ENCODE data around the gene MRFAP1L1.

DNA sequence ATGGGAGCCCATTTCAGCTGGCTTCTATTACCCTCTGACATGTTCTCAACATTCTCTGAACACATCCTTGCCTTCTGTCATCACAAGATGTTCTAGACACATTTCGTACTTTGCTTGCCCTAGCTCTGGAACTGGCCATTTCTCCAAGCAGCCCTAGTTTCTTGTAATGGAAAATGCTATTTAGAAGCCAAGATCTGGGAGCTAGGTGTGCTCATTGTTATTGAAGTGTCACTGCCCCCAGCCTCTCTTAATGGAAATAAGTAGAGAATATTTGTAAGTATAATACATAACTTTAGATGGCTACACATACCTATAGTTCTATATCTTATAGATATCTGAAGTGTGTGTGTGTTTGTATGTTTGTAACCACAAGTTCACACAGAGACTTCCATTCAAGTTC, 6.9 kb downstream of the MRFAP1L1 start:
- TF ChIP-seq, protein P1, sequence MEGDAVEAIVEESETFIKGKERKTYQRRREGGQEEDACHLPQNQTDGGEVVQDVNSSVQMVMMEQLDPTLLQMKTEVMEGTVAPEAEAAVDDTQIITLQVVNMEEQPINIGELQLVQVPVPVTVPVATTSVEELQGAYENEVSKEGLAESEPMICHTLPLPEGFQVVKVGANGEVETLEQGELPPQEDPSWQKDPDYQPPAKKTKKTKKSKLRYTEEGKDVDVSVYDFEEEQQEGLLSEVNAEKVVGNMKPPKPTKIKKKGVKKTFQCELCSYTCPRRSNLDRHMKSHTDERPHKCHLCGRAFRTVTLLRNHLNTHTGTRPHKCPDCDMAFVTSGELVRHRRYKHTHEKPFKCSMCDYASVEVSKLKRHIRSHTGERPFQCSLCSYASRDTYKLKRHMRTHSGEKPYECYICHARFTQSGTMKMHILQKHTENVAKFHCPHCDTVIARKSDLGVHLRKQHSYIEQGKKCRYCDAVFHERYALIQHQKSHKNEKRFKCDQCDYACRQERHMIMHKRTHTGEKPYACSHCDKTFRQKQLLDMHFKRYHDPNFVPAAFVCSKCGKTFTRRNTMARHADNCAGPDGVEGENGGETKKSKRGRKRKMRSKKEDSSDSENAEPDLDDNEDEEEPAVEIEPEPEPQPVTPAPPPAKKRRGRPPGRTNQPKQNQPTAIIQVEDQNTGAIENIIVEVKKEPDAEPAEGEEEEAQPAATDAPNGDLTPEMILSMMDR (IDR thresholded peaks at IDR 0.05) = no peak
- TF ChIP-seq POLR2AphosphoS5 (IDR thresholded peaks at IDR 0.05) = no peak

Data from upper lobe of left lung (tissue), 4 donors.